Activated T-helper 1 cell treated with anti-CD3 and anti-CD28 coated beads, Interleukin-12 subunit alpha, Interleukin-12 subunit beta, Interleukin-2, Interleukin-4 antibody, amounts not matched to agents 30 ng/mL and 10 ng/mL and 1 ng/mL, durations not matched to agents 14 hours and 24 hours and 36 hours (primary cell): ENCODE results near the gene PCNX1. TPM values are rescaled to one million over a fixed set of nuclear protein-coding genes. Genes with fewer than 3 reads are reported as not detected.
A peak's percentile ranks its signal among the peaks of the same experiment; 100 is the strongest.
"Not testable (repeated sequence)": the region's sequence is repeated elsewhere in the genome, so short reads cannot be mapped to it uniquely, and the experiment has no call there.

Experiments
- DNase-seq: peaks from one replicate; pipeline ENCODE4 v3.0.0; 2021; ENCODE audit warnings: low spot score
- H3K27ac Mint-ChIP-seq: one replicate; pipeline ENCODE4 v1.8.0; 2021; ENCODE audit warnings: mild to moderate bottlenecking, mixed read lengths
- H3K27me3 Mint-ChIP-seq: one replicate; pipeline ENCODE4 v1.8.0; 2022; ENCODE audit warnings: mild to moderate bottlenecking, moderate library complexity, mixed read lengths; ENCODE audit not compliant: insufficient read depth
- H3K36me3 Mint-ChIP-seq: one replicate; pipeline ENCODE4 v1.8.0; 2021; ENCODE audit warnings: low read depth, mixed read lengths
- H3K4me1 Mint-ChIP-seq: one replicate; pipeline ENCODE4 v1.8.0; 2021; ENCODE audit warnings: low read depth, mixed read lengths
- H3K4me3 Mint-ChIP-seq: one replicate; pipeline ENCODE4 v1.8.0; 2021; ENCODE audit warnings: mild to moderate bottlenecking, moderate library complexity, mixed read lengths
- H3K9me3 Mint-ChIP-seq: one replicate; pipeline ENCODE4 v1.8.0; 2021; ENCODE audit warnings: mixed read lengths
- intact Hi-C: fragments of 100-400 bp; cut with micrococcal nuclease; formaldehyde crosslinking; loops from one replicate; pipeline ENCODE4 v1.15.1; 2024
- total RNA-seq: library from RNA; stranded (reverse); gene quantifications from 2 replicates; pipeline ENCODE4 v1.2.3, GENCODE V29; 2022

The PCNX1 gene
- total RNA-seq, 1 donor from 2014 or later, result 37.9 TPM

- peak; percentile 34 for DNase-seq
- intact Hi-C loops, result loop anchor here (1.0 kb wide), 2 partner anchors 265 to 615 kb away; no protein-coding TSS in a partner anchor
- Mint-ChIP-seq H3K4me1 (peaks cover 40% of the 10 kb centered on the region), H3K36me3 (no peaks in the 10 kb centered on the region), H3K27ac (peak overlapping the region; percentile 21), H3K9me3 (no peaks in the 10 kb centered on the region), H3K4me3 (no peak overlapping the region), H3K27me3 (peaks cover 2% of the 10 kb centered on the region)
Measured at GRCh38 chr14:71138448-71139293, 231.4 kb downstream of the PCNX1 start.

- intact Hi-C loops, result loop anchor here (1.0 kb wide), 2 partner anchors 264 to 614 kb away; no protein-coding TSS in a partner anchor
- no peaks in the 10 kb centered on the region for H3K9me3 Mint-ChIP-seq
- no peak overlapping the region for H3K4me3 Mint-ChIP-seq
- H3K27me3 Mint-ChIP-seq, result peaks cover 2% of the 10 kb centered on the region
- H3K27ac Mint-ChIP-seq, result no peak overlapping the region
- no peaks in the 10 kb centered on the region for H3K36me3 Mint-ChIP-seq
- no peak for DNase-seq
- peaks cover 47% of the 10 kb centered on the region for H3K4me1 Mint-ChIP-seq
Measured at GRCh38 chr14:71139294-71139946, 232.2 kb downstream of the PCNX1 start.

GRCh38 chr14:71140157-71140556, 232.9 kb downstream of the PCNX1 start:
- intact Hi-C loops, result loop anchor here (5.0 to 10.0 kb wide), 2 partner anchors 517 to 715 kb away; no protein-coding TSS in a partner anchor
- H3K4me3 Mint-ChIP-seq, result no peak overlapping the region

GRCh38 chr14:71141701-71142374, 234.6 kb downstream of the PCNX1 start:
- H3K36me3 Mint-ChIP-seq, result no peaks in the 10 kb centered on the region
- intact Hi-C loops, result loop anchor here (1.0 to 10.0 kb wide), 9 partner anchors 27 to 713 kb away; partner anchors contain the start of gene SIPA1L1
- no peak for DNase-seq
- no peaks in the 10 kb centered on the region for H3K9me3 Mint-ChIP-seq
- no peaks in the 10 kb centered on the region for H3K27me3 Mint-ChIP-seq
- H3K4me3 Mint-ChIP-seq, result peak overlapping the region; percentile 64
- H3K4me1 Mint-ChIP-seq, result peaks cover 58% of the 10 kb centered on the region
- H3K27ac Mint-ChIP-seq, result peak overlapping the region; percentile 94

More at GRCh38 chr14:71140157-71140556, 232.9 kb downstream of the PCNX1 start:
- no peaks in the 10 kb centered on the region for H3K27me3 Mint-ChIP-seq
- H3K36me3 Mint-ChIP-seq, result no peaks in the 10 kb centered on the region
- H3K9me3 Mint-ChIP-seq, result no peaks in the 10 kb centered on the region
- peak overlapping the region; percentile 21 for H3K27ac Mint-ChIP-seq
- no peak for DNase-seq
- peaks cover 49% of the 10 kb centered on the region for H3K4me1 Mint-ChIP-seq

- H3K4me3 Mint-ChIP-seq, result peak overlapping the region; percentile 64
- H3K36me3 Mint-ChIP-seq, result no peaks in the 10 kb centered on the region
- H3K9me3 Mint-ChIP-seq, result no peaks in the 10 kb centered on the region
- peak overlapping the region; percentile 94 for H3K27ac Mint-ChIP-seq
- DNase-seq, result peak; percentile 42
- H3K4me1 Mint-ChIP-seq, result peaks cover 58% of the 10 kb centered on the region
- no peaks in the 10 kb centered on the region for H3K27me3 Mint-ChIP-seq
- intact Hi-C loops, result loop anchor here (1.0 to 10.0 kb wide), 12 partner anchors 26 to 712 kb away; partner anchors contain the start of gene SIPA1L1
Measured at GRCh38 chr14:71142375-71143038, 235.2 kb downstream of the PCNX1 start.

GRCh38 chr14:71143381-71144290, 236.4 kb downstream of the PCNX1 start:
- intact Hi-C loops, result loop anchor here (1.0 to 10.0 kb wide), 7 partner anchors 25 to 711 kb away; no protein-coding TSS in a partner anchor
- peak; percentile 66 for DNase-seq
- peaks cover 65% of the 10 kb centered on the region for H3K4me1 Mint-ChIP-seq
- no peaks in the 10 kb centered on the region for H3K27me3 Mint-ChIP-seq
- H3K27ac Mint-ChIP-seq, result peak overlapping the region; percentile 94
- peak overlapping the region; percentile 64 for H3K4me3 Mint-ChIP-seq
- no peaks in the 10 kb centered on the region for H3K9me3 Mint-ChIP-seq
- no peaks in the 10 kb centered on the region for H3K36me3 Mint-ChIP-seq

GRCh38 chr14:71147335-71147734, 240.1 kb downstream of the PCNX1 start:
- not testable (repeated sequence) for H3K27ac Mint-ChIP-seq, H3K27me3 Mint-ChIP-seq, DNase-seq, H3K4me3 Mint-ChIP-seq, H3K36me3 Mint-ChIP-seq
- peaks cover 49% of the 10 kb centered on the region for H3K4me1 Mint-ChIP-seq
- H3K9me3 Mint-ChIP-seq, result peaks cover 25% of the 10 kb centered on the region
- intact Hi-C loops, result loop anchor here (10.0 kb wide), 1 partner anchor 707 kb away; no protein-coding TSS in a partner anchor

GRCh38 chr14:71148627-71149026, 241.4 kb downstream of the PCNX1 start:
- no peak overlapping the region for H3K4me3 Mint-ChIP-seq
- no peak for DNase-seq
- H3K9me3 Mint-ChIP-seq, result peaks cover 31% of the 10 kb centered on the region
- intact Hi-C loops, result loop anchor here (10.0 kb wide), 1 partner anchor 706 kb away; no protein-coding TSS in a partner anchor
- H3K4me1 Mint-ChIP-seq, result peaks cover 36% of the 10 kb centered on the region
- peak overlapping the region; percentile 40 for H3K27ac Mint-ChIP-seq
- H3K36me3 Mint-ChIP-seq, result peaks cover 7% of the 10 kb centered on the region
- no peaks in the 10 kb centered on the region for H3K27me3 Mint-ChIP-seq

GRCh38 chr14:71150737-71151136, 243.5 kb downstream of the PCNX1 start:
- H3K9me3 Mint-ChIP-seq, result peaks cover 31% of the 10 kb centered on the region
- intact Hi-C loops, result no loop called here
- H3K4me1 Mint-ChIP-seq, result peaks cover 23% of the 10 kb centered on the region
- DNase-seq, result no peak
- H3K27ac Mint-ChIP-seq, result no peak overlapping the region
- no peak overlapping the region for H3K4me3 Mint-ChIP-seq
- H3K36me3 Mint-ChIP-seq, result peaks cover 7% of the 10 kb centered on the region
- no peaks in the 10 kb centered on the region for H3K27me3 Mint-ChIP-seq

GRCh38 chr14:71155743-71156142, 248.5 kb downstream of the PCNX1 start:
- Mint-ChIP-seq H3K36me3 (peaks cover 2% of the 10 kb centered on the region), H3K4me1 (no peaks in the 10 kb centered on the region), H3K27me3 (peaks cover 11% of the 10 kb centered on the region), H3K27ac (no peak overlapping the region), H3K9me3 (peaks cover 22% of the 10 kb centered on the region), H3K4me3 (no peak overlapping the region)
- no peak for DNase-seq
- intact Hi-C loops, result no loop called here

- intact Hi-C loops, result no loop called here
- H3K9me3 Mint-ChIP-seq, result peaks cover 13% of the 10 kb centered on the region
- no peaks in the 10 kb centered on the region for H3K36me3 Mint-ChIP-seq
- DNase-seq, result no peak
- peaks cover 12% of the 10 kb centered on the region for H3K4me1 Mint-ChIP-seq
- peaks cover 16% of the 10 kb centered on the region for H3K27me3 Mint-ChIP-seq
- no peak overlapping the region for H3K27ac Mint-ChIP-seq
- H3K4me3 Mint-ChIP-seq, result no peak overlapping the region
Measured at GRCh38 chr14:71163050-71163841, 256.0 kb downstream of the PCNX1 start.
